Measurements from ENCODE around the gene MFN2. TPM values are rescaled to one million over a fixed set of nuclear protein-coding genes. Genes with fewer than 3 reads are reported as not detected.

MFN2 gene
- total RNA-seq, 1 experiment from 2014 or later: 56.8 TPM

DNA sequence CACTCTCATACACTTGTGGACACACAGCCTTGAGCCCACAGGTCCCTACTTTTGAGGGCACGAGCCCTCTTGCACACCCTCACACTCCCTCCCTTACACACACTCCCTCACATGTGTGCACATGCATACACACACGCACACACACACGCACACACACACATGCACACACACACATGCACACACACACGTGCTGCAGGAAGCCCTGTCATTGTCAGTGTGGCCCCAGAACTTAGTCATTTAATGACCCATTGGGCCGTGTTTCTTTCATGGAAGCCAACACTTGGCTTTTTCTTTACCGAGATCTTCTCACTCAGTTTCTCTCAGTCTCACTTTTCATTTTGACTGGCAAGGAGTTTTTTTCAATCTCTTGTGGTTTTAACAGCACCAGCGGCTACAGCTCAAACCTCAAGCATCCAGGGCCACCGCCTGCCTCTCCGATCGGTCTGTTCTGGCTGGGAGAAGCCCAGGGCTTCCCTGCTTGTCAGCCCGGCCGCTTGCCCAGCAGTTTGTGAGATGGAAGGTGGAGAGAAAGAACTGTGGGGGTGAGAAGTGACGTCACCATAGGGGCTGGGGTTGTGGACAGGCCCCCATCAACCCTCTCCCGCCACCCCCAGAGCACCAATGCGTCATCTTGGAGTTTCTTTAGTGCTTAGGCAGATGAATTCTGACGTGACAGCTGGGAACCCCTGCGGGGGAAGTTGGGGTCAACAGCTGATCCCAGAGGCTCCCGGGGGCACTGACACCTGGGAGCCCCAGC is 67.1 kb downstream of the MFN2 start:
- ChIA-PET CTCF (interaction anchor here (0.6 to 1.3 kb wide), 2 partner anchors 16 to 86 kb away, joined by 4 to 5 read pairs; no protein-coding TSS in a partner anchor), POLR2A (interaction anchor here (0.6 to 1.0 kb wide), 2 partner anchors 29 to 977 kb away, joined by 7 to 9 read pairs; no protein-coding TSS in a partner anchor)
- no peaks in the 10 kb centered on the region for H3K36me3 Mint-ChIP-seq
- ATAC-seq: no peak
- H3K4me1 Mint-ChIP-seq: peaks cover 12% of the 10 kb centered on the region
- H3K4me3 Mint-ChIP-seq: no peak overlapping the region
- no peak for DNase-seq (ENCODE audit: low spot score)
- H3K27me3 Mint-ChIP-seq (ENCODE audit: low read depth): no peaks in the 10 kb centered on the region; the same call in 1 of the 2 replicates
- no peaks in the 10 kb centered on the region for H3K9me3 Mint-ChIP-seq
- TF ChIP-seq NR1H2 (CRISPR knock-in tag; IDR thresholded peaks at IDR 0.05) (no peak), TEAD4 (CRISPR knock-in tag; IDR thresholded peaks at IDR 0.05) (no peak), CREM (CRISPR knock-in tag; IDR thresholded peaks at IDR 0.05) (no peak), SOX15 (CRISPR knock-in tag; IDR thresholded peaks at IDR 0.05) (no peak), ETV6 (CRISPR knock-in tag; IDR thresholded peaks at IDR 0.05) (no peak), ZNF219 (CRISPR knock-in tag; IDR thresholded peaks at IDR 0.05; ENCODE audit: borderline replicate concordance) (no peak), MYBL2 (CRISPR knock-in tag; IDR thresholded peaks at IDR 0.05) (no peak), JUN (CRISPR knock-in tag; IDR thresholded peaks at IDR 0.05) (no peak), ZBTB21 (CRISPR knock-in tag; IDR thresholded peaks at IDR 0.05; ENCODE audit: borderline replicate concordance) (no peak), ZNF416 (CRISPR knock-in tag; IDR thresholded peaks at IDR 0.05) (no peak)
- TF ChIP-seq, protein P1, sequence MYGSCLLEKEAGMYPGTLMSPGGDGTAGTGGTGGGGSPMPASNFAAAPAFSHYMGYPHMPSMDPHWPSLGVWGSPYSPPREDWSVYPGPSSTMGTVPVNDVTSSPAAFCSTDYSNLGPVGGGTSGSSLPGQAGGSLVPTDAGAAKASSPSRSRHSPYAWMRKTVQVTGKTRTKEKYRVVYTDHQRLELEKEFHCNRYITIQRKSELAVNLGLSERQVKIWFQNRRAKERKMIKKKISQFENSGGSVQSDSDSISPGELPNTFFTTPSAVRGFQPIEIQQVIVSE (CRISPR knock-in tag; IDR thresholded peaks at IDR 0.05; ENCODE audit: borderline replicate concordance): no peak
- TF ChIP-seq, protein P2, sequence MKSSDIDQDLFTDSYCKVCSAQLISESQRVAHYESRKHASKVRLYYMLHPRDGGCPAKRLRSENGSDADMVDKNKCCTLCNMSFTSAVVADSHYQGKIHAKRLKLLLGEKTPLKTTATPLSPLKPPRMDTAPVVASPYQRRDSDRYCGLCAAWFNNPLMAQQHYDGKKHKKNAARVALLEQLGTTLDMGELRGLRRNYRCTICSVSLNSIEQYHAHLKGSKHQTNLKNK (CRISPR knock-in tag; IDR thresholded peaks at IDR 0.05): no peak
- TF ChIP-seq, protein P3, sequence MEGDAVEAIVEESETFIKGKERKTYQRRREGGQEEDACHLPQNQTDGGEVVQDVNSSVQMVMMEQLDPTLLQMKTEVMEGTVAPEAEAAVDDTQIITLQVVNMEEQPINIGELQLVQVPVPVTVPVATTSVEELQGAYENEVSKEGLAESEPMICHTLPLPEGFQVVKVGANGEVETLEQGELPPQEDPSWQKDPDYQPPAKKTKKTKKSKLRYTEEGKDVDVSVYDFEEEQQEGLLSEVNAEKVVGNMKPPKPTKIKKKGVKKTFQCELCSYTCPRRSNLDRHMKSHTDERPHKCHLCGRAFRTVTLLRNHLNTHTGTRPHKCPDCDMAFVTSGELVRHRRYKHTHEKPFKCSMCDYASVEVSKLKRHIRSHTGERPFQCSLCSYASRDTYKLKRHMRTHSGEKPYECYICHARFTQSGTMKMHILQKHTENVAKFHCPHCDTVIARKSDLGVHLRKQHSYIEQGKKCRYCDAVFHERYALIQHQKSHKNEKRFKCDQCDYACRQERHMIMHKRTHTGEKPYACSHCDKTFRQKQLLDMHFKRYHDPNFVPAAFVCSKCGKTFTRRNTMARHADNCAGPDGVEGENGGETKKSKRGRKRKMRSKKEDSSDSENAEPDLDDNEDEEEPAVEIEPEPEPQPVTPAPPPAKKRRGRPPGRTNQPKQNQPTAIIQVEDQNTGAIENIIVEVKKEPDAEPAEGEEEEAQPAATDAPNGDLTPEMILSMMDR (IDR thresholded peaks at IDR 0.05): no peak
- TF ChIP-seq, protein P4, sequence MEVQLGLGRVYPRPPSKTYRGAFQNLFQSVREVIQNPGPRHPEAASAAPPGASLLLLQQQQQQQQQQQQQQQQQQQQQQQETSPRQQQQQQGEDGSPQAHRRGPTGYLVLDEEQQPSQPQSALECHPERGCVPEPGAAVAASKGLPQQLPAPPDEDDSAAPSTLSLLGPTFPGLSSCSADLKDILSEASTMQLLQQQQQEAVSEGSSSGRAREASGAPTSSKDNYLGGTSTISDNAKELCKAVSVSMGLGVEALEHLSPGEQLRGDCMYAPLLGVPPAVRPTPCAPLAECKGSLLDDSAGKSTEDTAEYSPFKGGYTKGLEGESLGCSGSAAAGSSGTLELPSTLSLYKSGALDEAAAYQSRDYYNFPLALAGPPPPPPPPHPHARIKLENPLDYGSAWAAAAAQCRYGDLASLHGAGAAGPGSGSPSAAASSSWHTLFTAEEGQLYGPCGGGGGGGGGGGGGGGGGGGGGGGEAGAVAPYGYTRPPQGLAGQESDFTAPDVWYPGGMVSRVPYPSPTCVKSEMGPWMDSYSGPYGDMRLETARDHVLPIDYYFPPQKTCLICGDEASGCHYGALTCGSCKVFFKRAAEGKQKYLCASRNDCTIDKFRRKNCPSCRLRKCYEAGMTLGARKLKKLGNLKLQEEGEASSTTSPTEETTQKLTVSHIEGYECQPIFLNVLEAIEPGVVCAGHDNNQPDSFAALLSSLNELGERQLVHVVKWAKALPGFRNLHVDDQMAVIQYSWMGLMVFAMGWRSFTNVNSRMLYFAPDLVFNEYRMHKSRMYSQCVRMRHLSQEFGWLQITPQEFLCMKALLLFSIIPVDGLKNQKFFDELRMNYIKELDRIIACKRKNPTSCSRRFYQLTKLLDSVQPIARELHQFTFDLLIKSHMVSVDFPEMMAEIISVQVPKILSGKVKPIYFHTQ (CRISPR knock-in tag; IDR thresholded peaks at IDR 0.05): no peak
- no peak overlapping the region for H3K27ac Mint-ChIP-seq

DNA sequence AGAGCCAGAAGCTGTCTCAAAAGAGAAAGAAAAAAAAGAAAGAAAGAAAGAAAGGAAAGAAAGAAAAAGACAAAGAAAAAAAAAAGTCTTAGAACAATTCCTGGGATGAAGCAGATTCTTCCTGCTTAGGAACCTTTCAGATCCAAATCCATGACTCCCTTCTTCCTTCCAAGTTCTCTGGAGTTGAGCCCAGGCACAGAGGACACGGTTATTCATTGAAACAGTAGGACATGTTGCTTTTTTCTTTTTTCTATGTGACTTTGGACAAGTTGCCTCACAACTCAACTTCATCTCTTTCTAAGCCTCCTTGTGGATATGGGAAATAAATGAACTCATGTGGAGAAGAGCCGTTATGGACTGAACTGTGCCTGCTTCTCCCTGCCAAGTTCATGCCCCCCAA is 68.1 kb downstream of the MFN2 start:
- H3K27me3 Mint-ChIP-seq (ENCODE audit: low read depth): no peaks in the 10 kb centered on the region; the same call in 1 of the 2 replicates
- no peak for DNase-seq (ENCODE audit: low spot score)
- CTCF ChIA-PET: interaction anchor here (1.8 to 2.6 kb wide), 2 partner anchors 29 to 31 kb away, joined by 6 to 18 read pairs; partner anchors contain the start of gene MIIP
- H3K9me3 Mint-ChIP-seq: no peaks in the 10 kb centered on the region
- no peak for ATAC-seq
- H3K27ac Mint-ChIP-seq: no peak overlapping the region
- no peaks in the 10 kb centered on the region for H3K36me3 Mint-ChIP-seq
- POLR2A ChIA-PET: no interaction called here
- TF ChIP-seq, protein P5, sequence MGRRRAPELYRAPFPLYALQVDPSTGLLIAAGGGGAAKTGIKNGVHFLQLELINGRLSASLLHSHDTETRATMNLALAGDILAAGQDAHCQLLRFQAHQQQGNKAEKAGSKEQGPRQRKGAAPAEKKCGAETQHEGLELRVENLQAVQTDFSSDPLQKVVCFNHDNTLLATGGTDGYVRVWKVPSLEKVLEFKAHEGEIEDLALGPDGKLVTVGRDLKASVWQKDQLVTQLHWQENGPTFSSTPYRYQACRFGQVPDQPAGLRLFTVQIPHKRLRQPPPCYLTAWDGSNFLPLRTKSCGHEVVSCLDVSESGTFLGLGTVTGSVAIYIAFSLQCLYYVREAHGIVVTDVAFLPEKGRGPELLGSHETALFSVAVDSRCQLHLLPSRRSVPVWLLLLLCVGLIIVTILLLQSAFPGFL (CRISPR knock-in tag; IDR thresholded peaks at IDR 0.05; ENCODE audit: borderline replicate concordance): no peak
- no peak for TF ChIP-seq RORB (CRISPR knock-in tag; IDR thresholded peaks at IDR 0.05)
- TF ChIP-seq, protein P6, sequence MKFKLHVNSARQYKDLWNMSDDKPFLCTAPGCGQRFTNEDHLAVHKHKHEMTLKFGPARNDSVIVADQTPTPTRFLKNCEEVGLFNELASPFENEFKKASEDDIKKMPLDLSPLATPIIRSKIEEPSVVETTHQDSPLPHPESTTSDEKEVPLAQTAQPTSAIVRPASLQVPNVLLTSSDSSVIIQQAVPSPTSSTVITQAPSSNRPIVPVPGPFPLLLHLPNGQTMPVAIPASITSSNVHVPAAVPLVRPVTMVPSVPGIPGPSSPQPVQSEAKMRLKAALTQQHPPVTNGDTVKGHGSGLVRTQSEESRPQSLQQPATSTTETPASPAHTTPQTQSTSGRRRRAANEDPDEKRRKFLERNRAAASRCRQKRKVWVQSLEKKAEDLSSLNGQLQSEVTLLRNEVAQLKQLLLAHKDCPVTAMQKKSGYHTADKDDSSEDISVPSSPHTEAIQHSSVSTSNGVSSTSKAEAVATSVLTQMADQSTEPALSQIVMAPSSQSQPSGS (CRISPR knock-in tag; IDR thresholded peaks at IDR 0.05; ENCODE audit: borderline replicate concordance, low read depth): no peak
- no peak for TF ChIP-seq ZNF416 (CRISPR knock-in tag; IDR thresholded peaks at IDR 0.05)
- TF ChIP-seq, protein P7, sequence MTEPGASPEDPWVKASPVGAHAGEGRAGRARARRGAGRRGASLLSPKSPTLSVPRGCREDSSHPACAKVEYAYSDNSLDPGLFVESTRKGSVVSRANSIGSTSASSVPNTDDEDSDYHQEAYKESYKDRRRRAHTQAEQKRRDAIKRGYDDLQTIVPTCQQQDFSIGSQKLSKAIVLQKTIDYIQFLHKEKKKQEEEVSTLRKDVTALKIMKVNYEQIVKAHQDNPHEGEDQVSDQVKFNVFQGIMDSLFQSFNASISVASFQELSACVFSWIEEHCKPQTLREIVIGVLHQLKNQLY (CRISPR knock-in tag; IDR thresholded peaks at IDR 0.05): no peak
- TF ChIP-seq, protein P8, sequence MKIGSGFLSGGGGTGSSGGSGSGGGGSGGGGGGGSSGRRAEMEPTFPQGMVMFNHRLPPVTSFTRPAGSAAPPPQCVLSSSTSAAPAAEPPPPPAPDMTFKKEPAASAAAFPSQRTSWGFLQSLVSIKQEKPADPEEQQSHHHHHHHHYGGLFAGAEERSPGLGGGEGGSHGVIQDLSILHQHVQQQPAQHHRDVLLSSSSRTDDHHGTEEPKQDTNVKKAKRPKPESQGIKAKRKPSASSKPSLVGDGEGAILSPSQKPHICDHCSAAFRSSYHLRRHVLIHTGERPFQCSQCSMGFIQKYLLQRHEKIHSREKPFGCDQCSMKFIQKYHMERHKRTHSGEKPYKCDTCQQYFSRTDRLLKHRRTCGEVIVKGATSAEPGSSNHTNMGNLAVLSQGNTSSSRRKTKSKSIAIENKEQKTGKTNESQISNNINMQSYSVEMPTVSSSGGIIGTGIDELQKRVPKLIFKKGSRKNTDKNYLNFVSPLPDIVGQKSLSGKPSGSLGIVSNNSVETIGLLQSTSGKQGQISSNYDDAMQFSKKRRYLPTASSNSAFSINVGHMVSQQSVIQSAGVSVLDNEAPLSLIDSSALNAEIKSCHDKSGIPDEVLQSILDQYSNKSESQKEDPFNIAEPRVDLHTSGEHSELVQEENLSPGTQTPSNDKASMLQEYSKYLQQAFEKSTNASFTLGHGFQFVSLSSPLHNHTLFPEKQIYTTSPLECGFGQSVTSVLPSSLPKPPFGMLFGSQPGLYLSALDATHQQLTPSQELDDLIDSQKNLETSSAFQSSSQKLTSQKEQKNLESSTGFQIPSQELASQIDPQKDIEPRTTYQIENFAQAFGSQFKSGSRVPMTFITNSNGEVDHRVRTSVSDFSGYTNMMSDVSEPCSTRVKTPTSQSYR (CRISPR knock-in tag; IDR thresholded peaks at IDR 0.05): no peak
- TF ChIP-seq, protein P9, sequence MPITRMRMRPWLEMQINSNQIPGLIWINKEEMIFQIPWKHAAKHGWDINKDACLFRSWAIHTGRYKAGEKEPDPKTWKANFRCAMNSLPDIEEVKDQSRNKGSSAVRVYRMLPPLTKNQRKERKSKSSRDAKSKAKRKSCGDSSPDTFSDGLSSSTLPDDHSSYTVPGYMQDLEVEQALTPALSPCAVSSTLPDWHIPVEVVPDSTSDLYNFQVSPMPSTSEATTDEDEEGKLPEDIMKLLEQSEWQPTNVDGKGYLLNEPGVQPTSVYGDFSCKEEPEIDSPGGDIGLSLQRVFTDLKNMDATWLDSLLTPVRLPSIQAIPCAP (CRISPR knock-in tag; IDR thresholded peaks at IDR 0.05): no peak
- no peak for TF ChIP-seq HMGA2 (CRISPR knock-in tag; IDR thresholded peaks at IDR 0.05)
- TF ChIP-seq TEAD4 (CRISPR knock-in tag; IDR thresholded peaks at IDR 0.05): no peak
- no peak overlapping the region for H3K4me3 Mint-ChIP-seq
- peaks cover 17% of the 10 kb centered on the region for H3K4me1 Mint-ChIP-seq
